GM12872 (cell line): Measurements from ENCODE around the gene DEDD.

Experiments
- TF ChIP-seq, protein P1 (sequence below): IDR thresholded peaks from 3 replicates; pipeline ENCODE4 v1.5.1; 2011; ENCODE audit warnings: low read depth, mild to moderate bottlenecking, low read length, moderate library complexity; ENCODE audit not compliant: insufficient read depth

Gene DEDD

DNA sequence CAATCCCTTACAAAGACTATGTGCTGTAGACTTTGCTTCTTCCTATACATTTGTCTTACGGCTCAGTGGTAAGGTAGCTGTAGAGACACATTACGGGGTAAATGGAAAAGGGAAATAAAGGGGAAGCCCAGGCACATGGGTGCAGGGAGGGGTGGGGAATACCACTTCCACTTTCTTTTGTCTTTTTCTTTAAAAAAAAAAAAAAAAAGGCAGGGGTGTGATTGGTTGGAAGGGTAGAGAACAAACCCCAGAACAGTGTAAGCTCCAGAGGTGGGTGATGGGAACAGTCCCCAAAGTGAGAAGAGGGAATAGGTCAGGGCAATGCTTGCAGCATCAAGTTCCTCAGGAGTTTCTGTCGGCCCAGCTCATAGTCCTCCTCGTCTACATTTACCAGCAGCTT is 10.6 kb downstream of the DEDD start:
- TF ChIP-seq, protein P1, sequence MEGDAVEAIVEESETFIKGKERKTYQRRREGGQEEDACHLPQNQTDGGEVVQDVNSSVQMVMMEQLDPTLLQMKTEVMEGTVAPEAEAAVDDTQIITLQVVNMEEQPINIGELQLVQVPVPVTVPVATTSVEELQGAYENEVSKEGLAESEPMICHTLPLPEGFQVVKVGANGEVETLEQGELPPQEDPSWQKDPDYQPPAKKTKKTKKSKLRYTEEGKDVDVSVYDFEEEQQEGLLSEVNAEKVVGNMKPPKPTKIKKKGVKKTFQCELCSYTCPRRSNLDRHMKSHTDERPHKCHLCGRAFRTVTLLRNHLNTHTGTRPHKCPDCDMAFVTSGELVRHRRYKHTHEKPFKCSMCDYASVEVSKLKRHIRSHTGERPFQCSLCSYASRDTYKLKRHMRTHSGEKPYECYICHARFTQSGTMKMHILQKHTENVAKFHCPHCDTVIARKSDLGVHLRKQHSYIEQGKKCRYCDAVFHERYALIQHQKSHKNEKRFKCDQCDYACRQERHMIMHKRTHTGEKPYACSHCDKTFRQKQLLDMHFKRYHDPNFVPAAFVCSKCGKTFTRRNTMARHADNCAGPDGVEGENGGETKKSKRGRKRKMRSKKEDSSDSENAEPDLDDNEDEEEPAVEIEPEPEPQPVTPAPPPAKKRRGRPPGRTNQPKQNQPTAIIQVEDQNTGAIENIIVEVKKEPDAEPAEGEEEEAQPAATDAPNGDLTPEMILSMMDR: no peak

DNA sequence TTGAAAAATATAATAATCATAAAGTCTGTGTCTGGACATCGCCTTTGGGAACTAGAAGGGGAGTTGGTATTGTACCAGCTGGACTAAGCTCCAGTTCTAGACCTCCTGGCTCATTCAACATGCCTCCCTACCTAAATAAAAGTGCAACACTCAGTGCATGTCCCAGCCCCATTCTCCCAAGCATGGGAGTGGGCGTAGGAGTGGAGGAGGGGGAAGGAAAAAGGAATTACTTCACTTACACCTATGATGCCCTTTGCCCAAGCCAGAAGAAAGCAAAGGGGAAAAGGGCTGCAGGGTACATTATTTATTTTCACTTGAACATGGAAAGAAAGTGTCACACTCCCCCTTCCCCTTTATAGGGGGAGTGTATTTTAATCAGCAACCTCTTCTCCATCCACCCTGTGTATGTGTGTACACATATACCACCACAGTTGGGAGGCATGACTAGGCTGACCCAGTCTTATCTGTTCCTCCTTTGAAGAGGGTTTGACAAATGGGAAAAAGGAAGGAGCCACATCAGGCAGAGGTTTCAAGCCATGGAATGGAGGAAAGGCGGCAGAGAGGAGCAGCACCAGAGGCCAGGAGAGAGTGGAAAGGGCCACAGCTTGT is 11.3 kb downstream of the DEDD start:
- TF ChIP-seq, protein P1: no peak

DNA sequence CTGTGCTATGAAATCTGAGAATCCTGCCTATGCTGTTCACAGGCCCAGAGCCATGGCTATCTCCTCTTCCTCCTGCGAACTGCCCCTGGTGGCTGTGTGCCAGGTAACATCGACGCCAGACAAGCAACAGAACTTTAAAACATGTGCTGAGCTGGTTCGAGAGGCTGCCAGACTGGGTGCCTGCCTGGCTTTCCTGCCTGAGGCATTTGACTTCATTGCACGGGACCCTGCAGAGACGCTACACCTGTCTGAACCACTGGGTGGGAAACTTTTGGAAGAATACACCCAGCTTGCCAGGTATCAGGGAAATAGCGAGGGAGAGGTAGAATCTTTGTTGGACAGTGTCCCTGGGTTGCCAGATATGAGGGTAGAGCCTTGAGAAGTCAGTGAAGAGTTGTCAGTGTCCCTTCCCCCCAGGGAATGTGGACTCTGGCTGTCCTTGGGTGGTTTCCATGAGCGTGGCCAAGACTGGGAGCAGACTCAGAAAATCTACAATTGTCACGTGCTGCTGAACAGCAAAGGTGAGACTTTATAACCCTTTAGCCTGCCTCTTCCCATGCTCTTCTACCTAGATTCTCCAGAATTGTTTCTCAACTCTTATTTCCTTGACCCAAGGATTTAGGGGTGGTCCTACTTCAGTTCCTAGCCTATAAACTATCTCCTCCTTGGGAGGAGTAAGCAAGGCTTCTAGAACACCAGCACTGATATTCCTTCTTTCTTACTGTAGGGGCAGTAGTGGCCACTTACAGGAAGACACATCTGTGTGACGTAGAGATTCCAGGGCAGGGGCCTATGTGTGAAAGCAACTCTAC is 13.2 kb downstream of the DEDD start:
- TF ChIP-seq, protein P1: peak; percentile 53

DNA sequence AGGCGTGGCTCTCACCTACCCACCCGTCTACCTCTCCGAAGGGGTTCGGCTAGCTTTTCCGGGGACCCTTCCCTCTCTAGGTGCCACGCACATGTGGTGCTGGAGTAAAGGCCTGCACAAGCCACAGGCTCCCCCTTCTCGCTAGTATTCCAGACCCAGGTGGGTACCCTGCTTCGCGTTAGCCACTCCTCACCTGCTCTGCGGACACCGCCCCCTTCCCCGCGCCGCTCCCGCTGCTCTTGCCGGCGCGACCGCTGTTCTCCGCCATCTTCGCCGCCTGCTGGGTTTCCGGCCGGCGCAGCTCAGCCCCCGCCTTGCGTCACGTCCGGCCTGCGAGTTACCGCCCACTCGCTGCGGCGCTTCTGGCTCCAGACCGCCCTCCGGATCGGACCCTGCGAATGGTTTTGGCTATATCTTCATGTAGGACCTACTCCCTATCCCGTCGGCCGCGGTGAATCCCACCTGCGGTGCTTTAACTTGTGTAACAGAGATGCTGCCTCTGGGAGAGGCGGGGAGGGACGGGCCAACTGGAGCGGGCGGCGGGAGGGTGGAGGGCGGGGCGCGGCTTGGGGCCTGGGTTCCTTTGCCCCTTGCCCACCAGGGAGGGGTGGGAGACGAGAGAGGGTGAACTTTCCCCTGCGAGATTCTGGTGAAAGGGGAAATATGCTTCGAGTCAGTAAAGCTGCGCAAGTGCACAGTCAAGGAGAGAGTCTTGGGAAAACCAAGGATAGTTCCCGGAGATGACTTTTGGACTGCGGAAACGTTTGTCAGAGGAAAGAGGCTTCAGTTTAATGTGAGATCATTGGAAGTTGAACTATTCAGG is 14.5 kb downstream of the DEDD start, which contains the start of the genes NIT1 and PFDN2:
TSS of gene NIT1 (plus strand) at position 347 of the 823 bp plus-strand sequence. CDS start at position 419, 72 bp downstream.
TSS of gene PFDN2 (minus strand) at position 279 of the 823 bp plus-strand sequence. CDS start at position 268, 11 bp downstream.
- TF ChIP-seq, protein P1: no peak

DNA sequence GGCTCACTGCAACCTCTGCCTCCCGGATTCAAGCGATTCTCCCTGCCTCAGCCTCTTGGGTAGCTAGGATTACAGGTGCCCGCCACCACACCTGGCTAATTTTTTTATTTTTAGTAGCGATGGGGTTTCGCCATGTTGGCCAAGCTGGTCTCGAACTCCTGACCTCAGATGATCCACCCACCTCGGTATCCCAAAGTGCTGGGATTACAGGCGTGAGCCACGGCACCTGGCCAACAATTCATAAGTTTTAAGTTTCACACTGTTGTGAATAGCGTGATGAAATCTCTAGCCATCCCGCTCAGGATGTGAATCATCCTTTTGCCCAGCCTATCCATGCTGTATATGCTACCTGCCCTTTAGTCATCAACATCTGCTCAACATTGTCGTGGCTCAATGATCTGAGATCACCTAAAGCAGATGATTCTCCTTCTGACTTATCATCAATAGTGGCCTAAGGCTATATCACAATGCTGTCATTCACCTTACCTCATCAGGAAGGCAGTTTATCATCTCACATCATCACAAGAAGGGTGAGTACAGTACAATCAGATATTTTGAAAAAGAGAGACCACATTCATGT is 17.2 kb downstream of the DEDD start:
- TF ChIP-seq, protein P1: no peak

DNA sequence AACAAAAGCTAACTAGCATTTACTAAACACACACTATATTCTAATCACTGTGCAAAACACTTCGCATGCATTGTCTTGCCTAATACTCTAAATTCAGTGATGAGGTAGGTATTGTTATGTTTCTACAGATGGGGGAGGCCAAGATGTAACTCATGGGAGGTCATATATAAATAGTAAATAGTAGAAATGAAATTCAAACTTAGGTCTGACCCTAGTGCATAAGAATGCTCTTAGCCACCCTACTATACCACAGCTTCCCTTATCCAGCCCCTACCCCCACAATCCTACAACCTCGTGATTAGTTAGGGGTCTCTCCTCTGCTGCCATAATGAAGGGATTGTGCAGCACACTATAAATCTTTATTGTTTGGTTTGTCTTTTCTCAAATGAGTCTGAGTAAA is 17.9 kb downstream of the DEDD start:
- TF ChIP-seq, protein P1: no peak
